CD14-positive monocyte (primary cell): ENCODE measurements around the gene PLAGL2. TPM values are rescaled to one million over a fixed set of nuclear protein-coding genes. Genes with fewer than 3 reads are reported as not detected.

Experiments used
- DNase-seq, 3 donors: peaks; one replicate each; pipeline ENCODE4 v3.0.0-alpha.2; 2011 to 2022
- H2AFZ ChIP-seq: 2 replicates; pipeline ENCODE4 v1.6.0; 2012; ENCODE audit warnings: mild to moderate bottlenecking, low read depth, low read length, inconsistent platforms; ENCODE audit not compliant: insufficient read depth, poor library complexity, severe bottlenecking
- H3K27ac ChIP-seq, 2 donors: 1 replicate in 1 of 2; 2 replicates in 1 of 2; pipeline ENCODE4 v1.5.1; 2012 to 2013; ENCODE audit warnings: low read length in 2 of 2, control low read depth in 1 of 2, inconsistent platforms in 1 of 2, low read depth in 1 of 2, mild to moderate bottlenecking in 1 of 2
- H3K27me3 ChIP-seq, 2 donors: one replicate each; pipeline versions ENCODE4 v1.6.0 to v1.6.1; 2011 to 2013; ENCODE audit warnings: low read length in 2 of 2; ENCODE audit not compliant: control insufficient read depth in 2 of 2, insufficient read depth in 2 of 2
- H3K36me3 ChIP-seq, 2 donors: replicated peaks in 1 of 2; 1 replicate in 1 of 2; 2 replicates in 1 of 2; pipeline versions ENCODE4 v1.5.1 to v1.6.1; 2012 to 2013; ENCODE audit warnings: low read length in 2 of 2, control low read depth in 1 of 2, inconsistent platforms in 1 of 2, mild to moderate bottlenecking in 1 of 2; ENCODE audit not compliant: insufficient read depth in 2 of 2, control insufficient read depth in 1 of 2
- H3K4me1 ChIP-seq, 2 donors: 1 replicate in 1 of 2; 2 replicates in 1 of 2; pipeline versions ENCODE4 v1.5.1 to v1.6.1; 2012 to 2013; ENCODE audit warnings: low read length in 2 of 2, control low read depth in 1 of 2, inconsistent platforms in 1 of 2, mild to moderate bottlenecking in 1 of 2, moderate library complexity in 1 of 2; ENCODE audit not compliant: insufficient read depth in 2 of 2, control insufficient read depth in 1 of 2
- H3K4me2 ChIP-seq: replicated peaks from 2 replicates; pipeline ENCODE3; 2012; ENCODE audit warnings: low read length, moderate library complexity, mild to moderate bottlenecking; ENCODE audit not compliant: poor library complexity, severe bottlenecking; ENCODE audit errors: extremely low read depth
- H3K4me3 ChIP-seq, 3 experiments: fragments of 200-600 bp in 1 of 3; sonication (generic) in 1 of 3; replicated peaks in 1 of 3; 1 replicate in 2 of 3; 2 replicates in 1 of 3; pipeline ENCODE4 v1.5.1; 2011 to 2013; ENCODE audit warnings: low read length in 3 of 3, mild to moderate bottlenecking in 3 of 3, control low read depth in 2 of 3, low read depth in 2 of 3, inconsistent platforms in 1 of 3, moderate library complexity in 1 of 3
- H3K79me2 ChIP-seq: 2 replicates; pipeline ENCODE4 v1.6.0; 2012; ENCODE audit warnings: mild to moderate bottlenecking, control low read depth, inconsistent platforms, low read length, moderate library complexity; ENCODE audit not compliant: insufficient read depth
- H3K9ac ChIP-seq: 2 replicates; pipeline ENCODE4 v1.6.0; 2017; ENCODE audit warnings: low read length, mild to moderate bottlenecking; ENCODE audit not compliant: insufficient read depth, poor library complexity, severe bottlenecking
- H3K9me3 ChIP-seq, 2 donors: replicated peaks in 1 of 2; 1 replicate in 1 of 2; 2 replicates in 1 of 2; pipeline versions ENCODE4 v1.5.1 to v1.6.1; 2012 to 2013; ENCODE audit warnings: low read length in 2 of 2, control low read depth in 1 of 2; ENCODE audit not compliant: control insufficient read depth in 1 of 2, insufficient read depth in 1 of 2
- H4K20me1 ChIP-seq: 2 replicates; pipeline ENCODE4 v1.6.0; 2012; ENCODE audit warnings: mild to moderate bottlenecking, low read length, control low read depth, moderate library complexity; ENCODE audit not compliant: insufficient read depth
- H3K27ac Mint-ChIP-seq, 7 donors: one replicate each; pipeline ENCODE4 v1.8.0; 2020; ENCODE audit warnings: mild to moderate bottlenecking in 7 of 7, mixed read lengths in 7 of 7, moderate library complexity in 6 of 7, inconsistent platforms in 2 of 7
- H3K27me3 Mint-ChIP-seq, 3 donors: one replicate each; pipeline ENCODE4 v1.8.0; 2021 to 2022; ENCODE audit warnings: low read depth in 3 of 3, mild to moderate bottlenecking in 3 of 3, mixed read lengths in 3 of 3, moderate library complexity in 3 of 3, inconsistent platforms in 1 of 3
- H3K36me3 Mint-ChIP-seq, 2 donors: one replicate each; pipeline ENCODE4 v1.8.0; 2020; ENCODE audit warnings: mixed read lengths in 2 of 2, inconsistent platforms in 1 of 2, mild to moderate bottlenecking in 1 of 2
- H3K4me1 Mint-ChIP-seq: one replicate; pipeline ENCODE4 v1.8.0; 2020; ENCODE audit warnings: mild to moderate bottlenecking, mixed read lengths
- H3K4me3 Mint-ChIP-seq, 2 donors: one replicate each; pipeline ENCODE4 v1.8.0; 2020; ENCODE audit warnings: mild to moderate bottlenecking in 2 of 2, mixed read lengths in 2 of 2, moderate library complexity in 1 of 2
- H3K9me3 Mint-ChIP-seq, 7 donors: one replicate each; pipeline ENCODE4 v1.8.0; 2020 to 2022; ENCODE audit warnings: mixed read lengths in 7 of 7, mild to moderate bottlenecking in 6 of 7, moderate library complexity in 6 of 7, inconsistent platforms in 2 of 7
- CTCF ChIP-seq: fragments of 200-600 bp; IDR thresholded peaks from one replicate; pipeline ENCODE4 v1.8.0; 2022; ENCODE audit warnings: antibody characterized with exemption, mild to moderate bottlenecking
- WGBS: methylation state at CpG from one replicate; pipeline ENCODE4 v1.1.5; 2013; ENCODE audit warnings: missing lambda C conversion rate; ENCODE audit not compliant: insufficient coverage; 5-methylcytosine and 5-hydroxymethylcytosine counted together
- intact Hi-C, 2 donors: fragments of 100-400 bp; cut with micrococcal nuclease; formaldehyde crosslinking; loops; one replicate each; pipeline versions ENCODE4 v1.15.0 to v1.15.1; 2023
- polyA plus RNA-seq, 3 donors: library from polyadenylated mRNA; depleted of rRNA in 1 of 3; unstranded in 2 of 3; stranded (reverse) in 1 of 3; fragments of 300-500 nt in 2 of 3; fragments of >200 nt in 1 of 3; fragmentation: Illumina TruSeq in 2 of 3; gene quantifications; 1 replicate in 2 of 3; 2 replicates in 1 of 3; pipeline ENCODE4 v1.2.3, GENCODE V29; 2012 to 2021

The PLAGL2 gene
- polyA plus RNA-seq, 3 donors: 6.2 to 31.7 (median 14.7) TPM

GRCh38 chr20:32163951-32164350 lies 43.6 kb downstream of the PLAGL2 start:
- Histone ChIP-seq H3K9ac (no peak overlapping the region), H3K27ac (peak overlapping the region in 1 of 2 donors; percentile 12), H3K4me3 (no peak overlapping the region), H3K4me1 (peaks cover 3 to 10% of the 10 kb centered on the region in 2 donors), H3K9me3 (no peaks in the 10 kb centered on the region), H4K20me1 (peaks cover 33% of the 10 kb centered on the region), H3K27me3 (no peaks in the 10 kb centered on the region), H3K4me2 (no peak overlapping the region), H3K36me3 (peaks cover 73 to 87% of the 10 kb centered on the region in 2 donors), H2AFZ (no peak overlapping the region), H3K79me2 (no peaks in the 10 kb centered on the region)
- peak overlapping the region in 5 of 7 donors; percentile 37 to 68 (median 62) for H3K27ac Mint-ChIP-seq
- H3K9me3 Mint-ChIP-seq: no peaks in the 10 kb centered on the region
- intact Hi-C loops: no loop called here
- 88% methylated on average over 2 of the region's 5 CpGs for WGBS
- peaks cover 0 to 6% (median 0%) of the 10 kb centered on the region in 3 donors for H3K27me3 Mint-ChIP-seq
- no peak for TF ChIP-seq CTCF
- DNase-seq: no peak
- peaks cover 78 to 88% of the 10 kb centered on the region in 2 donors for H3K36me3 Mint-ChIP-seq
- H3K4me1 Mint-ChIP-seq: peaks cover 19% of the 10 kb centered on the region
- no peak overlapping the region for H3K4me3 Mint-ChIP-seq

- H3K79me2 ChIP-seq: no peaks in the 10 kb centered on the region
- H4K20me1 ChIP-seq: peaks cover 30% of the 10 kb centered on the region
- no peaks in the 10 kb centered on the region for H3K27me3 ChIP-seq
- WGBS: 33% methylated on average over 1 of the region's 3 CpGs
- no peak overlapping the region for H3K9ac ChIP-seq
- H3K36me3 ChIP-seq: peaks cover 88 to 98% of the 10 kb centered on the region in 2 donors
- H3K27me3 Mint-ChIP-seq: peaks cover 0 to 6% (median 0%) of the 10 kb centered on the region in 3 donors
- H3K27ac Mint-ChIP-seq: peak overlapping the region in 3 of 7 donors; percentile 7 to 50 (median 10)
- H2AFZ ChIP-seq: no peak overlapping the region
- H3K4me3 Mint-ChIP-seq: no peak overlapping the region
- no peak for DNase-seq
- TF ChIP-seq CTCF: no peak
- peaks cover 22% of the 10 kb centered on the region for H3K4me1 Mint-ChIP-seq
- H3K4me1 ChIP-seq: peaks cover 3 to 11% of the 10 kb centered on the region in 2 donors
- H3K4me3 ChIP-seq: no peak overlapping the region
- H3K27ac ChIP-seq: no peak overlapping the region
- H3K9me3 ChIP-seq: no peaks in the 10 kb centered on the region
- H3K4me2 ChIP-seq: no peak overlapping the region
- H3K36me3 Mint-ChIP-seq: peaks cover 89 to 98% of the 10 kb centered on the region in 2 donors
- intact Hi-C loops: no loop called here
- H3K9me3 Mint-ChIP-seq: no peaks in the 10 kb centered on the region
Observed at GRCh38 chr20:32162351-32162750, 45.2 kb downstream of the PLAGL2 start.
